ENCODE results near the gene MSMB. TPM values are rescaled to one million over a fixed set of nuclear protein-coding genes. Genes with fewer than 3 reads are reported as not detected.

Gene MSMB
- total RNA-seq, 2 experiments from 2014 or later = not detected

DNA sequence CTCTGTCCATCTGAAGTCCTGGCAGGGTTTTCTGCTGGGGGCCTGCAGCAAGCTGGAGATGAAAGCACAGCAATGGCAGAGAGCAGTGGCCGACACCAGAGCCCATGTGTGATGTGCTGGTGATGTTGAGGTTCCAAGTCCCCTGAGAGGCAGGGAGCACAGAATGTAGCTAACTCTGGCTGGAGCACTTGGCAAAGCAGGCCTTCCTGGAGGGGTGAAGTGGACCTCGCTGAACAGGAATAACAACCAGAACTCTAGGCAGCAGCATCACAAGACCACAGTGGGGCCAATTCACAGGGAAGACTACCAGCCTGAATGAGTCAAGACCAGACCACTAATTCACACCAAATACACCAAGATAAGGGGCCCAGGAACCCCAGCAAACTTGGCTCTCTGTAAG is 22.8 kb upstream of the MSMB start:
- no peaks in the 10 kb centered on the region for H3K36me3 ChIP-seq (ENCODE audit: insufficient read depth, low read length)
- no peaks in the 10 kb centered on the region for H3K4me1 ChIP-seq (ENCODE audit: insufficient read depth, low read length, poor library complexity, severe bottlenecking)
- H2AFZ ChIP-seq (ENCODE audit: low read length) = 0 out of 2 replicates have a peak overlapping the region, but pooled peaks have one; percentile 8
- CTCF ChIA-PET (ENCODE audit: unreplicated experiment) = no interaction called here
- no peaks in the 10 kb centered on the region for H3K9me3 ChIP-seq (ENCODE audit: low read length)
- intact Hi-C loops (cut with micrococcal nuclease; ENCODE audit: unreplicated experiment) = no loop called here
- no TSS peak for BruUV-seq (replicated peaks)
- H4K20me1 ChIP-seq (ENCODE audit: insufficient read depth, low read length) = no peaks in the 10 kb centered on the region
- H3K4me3 ChIP-seq (ENCODE audit: low read depth, low read length, poor library complexity, severe bottlenecking) = no peak overlapping the region
- H3K79me2 ChIP-seq (ENCODE audit: insufficient read depth, low read depth, low read length) = no peaks in the 10 kb centered on the region
- POLR2A ChIA-PET = interaction anchor here (0.7 to 1.1 kb wide), 2 partner anchors 9 to 23 kb away, joined by 4 to 7 read pairs; no protein-coding TSS in a partner anchor
- no peak for DNase-seq (ENCODE audit: low spot score)
- no peak overlapping the region for H3K27ac ChIP-seq (ENCODE audit: low read depth, low read length, poor library complexity, severe bottlenecking)
- H3K4me2 ChIP-seq (ENCODE audit: low read length) = no peak overlapping the region
- TF ChIP-seq, protein P1, sequence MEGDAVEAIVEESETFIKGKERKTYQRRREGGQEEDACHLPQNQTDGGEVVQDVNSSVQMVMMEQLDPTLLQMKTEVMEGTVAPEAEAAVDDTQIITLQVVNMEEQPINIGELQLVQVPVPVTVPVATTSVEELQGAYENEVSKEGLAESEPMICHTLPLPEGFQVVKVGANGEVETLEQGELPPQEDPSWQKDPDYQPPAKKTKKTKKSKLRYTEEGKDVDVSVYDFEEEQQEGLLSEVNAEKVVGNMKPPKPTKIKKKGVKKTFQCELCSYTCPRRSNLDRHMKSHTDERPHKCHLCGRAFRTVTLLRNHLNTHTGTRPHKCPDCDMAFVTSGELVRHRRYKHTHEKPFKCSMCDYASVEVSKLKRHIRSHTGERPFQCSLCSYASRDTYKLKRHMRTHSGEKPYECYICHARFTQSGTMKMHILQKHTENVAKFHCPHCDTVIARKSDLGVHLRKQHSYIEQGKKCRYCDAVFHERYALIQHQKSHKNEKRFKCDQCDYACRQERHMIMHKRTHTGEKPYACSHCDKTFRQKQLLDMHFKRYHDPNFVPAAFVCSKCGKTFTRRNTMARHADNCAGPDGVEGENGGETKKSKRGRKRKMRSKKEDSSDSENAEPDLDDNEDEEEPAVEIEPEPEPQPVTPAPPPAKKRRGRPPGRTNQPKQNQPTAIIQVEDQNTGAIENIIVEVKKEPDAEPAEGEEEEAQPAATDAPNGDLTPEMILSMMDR (conservative IDR thresholded peaks at IDR 0.05; ENCODE audit: low read length) = no peak
- no peak for TF ChIP-seq EZH2phosphoT487 (IDR thresholded peaks at IDR 0.05; ENCODE audit: borderline replicate concordance, low read depth, low read length)
- H3K9me2 ChIP-seq (ENCODE audit: insufficient read depth, low read length) = no peaks in the 10 kb centered on the region

DNA sequence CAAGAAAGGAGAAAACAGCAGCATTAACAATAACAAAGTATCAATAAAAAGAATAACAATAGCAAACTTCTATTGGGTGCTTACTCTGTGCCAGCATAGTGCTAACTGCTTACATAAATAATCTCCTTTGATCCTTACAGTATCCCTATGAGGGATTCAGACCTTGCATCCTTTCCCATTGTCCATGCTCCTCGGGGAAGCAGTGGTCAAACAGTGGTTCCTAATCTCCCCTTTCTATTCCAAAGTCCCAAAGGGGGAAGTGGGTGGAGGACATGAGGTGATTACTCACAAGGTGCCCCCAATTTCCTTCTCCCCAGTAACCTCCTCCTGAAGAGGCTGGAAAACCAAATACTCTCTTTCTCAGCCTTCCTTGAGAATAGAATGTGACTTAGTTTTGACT is 22.0 kb upstream of the MSMB start:
- H3K4me1 ChIP-seq (ENCODE audit: insufficient read depth, low read length, poor library complexity, severe bottlenecking) = no peaks in the 10 kb centered on the region
- H3K4me2 ChIP-seq (ENCODE audit: low read length) = no peak overlapping the region
- ChIA-PET CTCF (ENCODE audit: unreplicated experiment) (no interaction called here), POLR2A (interaction anchor here (1.1 kb wide), 1 partner anchor 9 kb away, joined by 4 read pairs; no protein-coding TSS in a partner anchor)
- intact Hi-C loops (cut with micrococcal nuclease; ENCODE audit: unreplicated experiment) = no loop called here
- no peak overlapping the region for H3K27ac ChIP-seq (ENCODE audit: low read depth, low read length, poor library complexity, severe bottlenecking)
- no TSS peak for BruUV-seq (replicated peaks)
- TF ChIP-seq, protein P1 (conservative IDR thresholded peaks at IDR 0.05; ENCODE audit: low read length) = no peak
- no peak for TF ChIP-seq EZH2phosphoT487 (IDR thresholded peaks at IDR 0.05; ENCODE audit: borderline replicate concordance, low read depth, low read length)
- H2AFZ ChIP-seq (ENCODE audit: low read length) = 0 out of 2 replicates have a peak overlapping the region, but pooled peaks have one; percentile 8
- DNase-seq (ENCODE audit: low spot score) = no peak
- H3K36me3 ChIP-seq (ENCODE audit: insufficient read depth, low read length) = no peaks in the 10 kb centered on the region
- no peaks in the 10 kb centered on the region for H3K9me3 ChIP-seq (ENCODE audit: low read length)
- no peaks in the 10 kb centered on the region for H3K9me2 ChIP-seq (ENCODE audit: insufficient read depth, low read length)
- no peak overlapping the region for H3K4me3 ChIP-seq (ENCODE audit: low read depth, low read length, poor library complexity, severe bottlenecking)
- H4K20me1 ChIP-seq (ENCODE audit: insufficient read depth, low read length) = no peaks in the 10 kb centered on the region
- H3K79me2 ChIP-seq (ENCODE audit: insufficient read depth, low read depth, low read length) = no peaks in the 10 kb centered on the region

DNA sequence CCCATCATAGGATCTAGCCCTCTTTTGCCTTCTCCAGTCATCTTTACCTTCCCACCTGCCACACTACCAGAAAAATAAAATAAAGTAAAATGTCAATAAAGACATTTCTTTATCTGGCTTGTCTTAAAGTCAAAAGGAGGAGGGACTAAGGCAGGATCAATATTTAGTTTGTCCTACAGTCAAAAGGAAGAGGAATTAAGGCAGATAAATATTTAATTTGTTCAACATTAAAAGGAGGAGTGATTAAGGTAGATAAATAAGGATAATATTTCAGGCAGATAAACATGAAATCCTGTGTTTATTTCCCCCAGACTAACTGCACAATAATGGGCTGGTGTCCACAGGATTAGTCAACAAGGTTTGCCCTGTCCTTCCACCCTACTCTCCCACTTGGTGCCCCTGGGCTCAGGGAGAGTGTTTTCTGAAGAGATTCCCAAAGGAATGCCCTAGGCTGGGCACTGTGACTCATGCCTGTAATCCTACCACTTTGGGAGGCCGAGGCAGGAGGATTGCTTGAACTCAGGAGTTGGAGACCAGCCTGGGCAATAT is 18.3 kb upstream of the MSMB start:
- Histone ChIP-seq H3K79me2 (ENCODE audit: insufficient read depth, low read depth, low read length) (no peaks in the 10 kb centered on the region), H3K4me2 (ENCODE audit: low read length) (no peak overlapping the region), H3K9me3 (ENCODE audit: low read length) (no peaks in the 10 kb centered on the region), H4K20me1 (ENCODE audit: insufficient read depth, low read length) (no peaks in the 10 kb centered on the region), H3K27ac (ENCODE audit: low read depth, low read length, poor library complexity, severe bottlenecking) (no peak overlapping the region), H3K36me3 (ENCODE audit: insufficient read depth, low read length) (no peaks in the 10 kb centered on the region), H2AFZ (ENCODE audit: low read length) (no peak overlapping the region), H3K4me1 (ENCODE audit: insufficient read depth, low read length, poor library complexity, severe bottlenecking) (no peaks in the 10 kb centered on the region), H3K9me2 (ENCODE audit: insufficient read depth, low read length) (no peaks in the 10 kb centered on the region), H3K4me3 (ENCODE audit: low read depth, low read length, poor library complexity, severe bottlenecking) (no peak overlapping the region)
- ChIA-PET CTCF (ENCODE audit: unreplicated experiment) (no interaction called here), POLR2A (no interaction called here)
- BruUV-seq (replicated peaks) = no TSS peak
- intact Hi-C loops (cut with micrococcal nuclease; ENCODE audit: unreplicated experiment) = no loop called here
- TF ChIP-seq, protein P1 (conservative IDR thresholded peaks at IDR 0.05; ENCODE audit: low read length) = no peak
- no peak for TF ChIP-seq EZH2phosphoT487 (IDR thresholded peaks at IDR 0.05; ENCODE audit: borderline replicate concordance, low read depth, low read length)
- no peak for DNase-seq (ENCODE audit: low spot score)
